GM18517 (cell line): ENCODE measurements around the gene RET.

Experiments used
- ATAC-seq: cut with Tn5 transposase; IDR thresholded peaks from one replicate; pipeline ENCODE4 v1.9.1; 2021; ENCODE audit warnings: mild to moderate bottlenecking, moderate library complexity; ENCODE audit not compliant: unreplicated experiment

RET gene

GRCh38 chr10:43061760-43062159, 15.1 kb upstream of the RET start:
- no peak for ATAC-seq

GRCh38 chr10:43062402-43063160, 14.3 kb upstream of the RET start:
- ATAC-seq = no peak

DNA sequence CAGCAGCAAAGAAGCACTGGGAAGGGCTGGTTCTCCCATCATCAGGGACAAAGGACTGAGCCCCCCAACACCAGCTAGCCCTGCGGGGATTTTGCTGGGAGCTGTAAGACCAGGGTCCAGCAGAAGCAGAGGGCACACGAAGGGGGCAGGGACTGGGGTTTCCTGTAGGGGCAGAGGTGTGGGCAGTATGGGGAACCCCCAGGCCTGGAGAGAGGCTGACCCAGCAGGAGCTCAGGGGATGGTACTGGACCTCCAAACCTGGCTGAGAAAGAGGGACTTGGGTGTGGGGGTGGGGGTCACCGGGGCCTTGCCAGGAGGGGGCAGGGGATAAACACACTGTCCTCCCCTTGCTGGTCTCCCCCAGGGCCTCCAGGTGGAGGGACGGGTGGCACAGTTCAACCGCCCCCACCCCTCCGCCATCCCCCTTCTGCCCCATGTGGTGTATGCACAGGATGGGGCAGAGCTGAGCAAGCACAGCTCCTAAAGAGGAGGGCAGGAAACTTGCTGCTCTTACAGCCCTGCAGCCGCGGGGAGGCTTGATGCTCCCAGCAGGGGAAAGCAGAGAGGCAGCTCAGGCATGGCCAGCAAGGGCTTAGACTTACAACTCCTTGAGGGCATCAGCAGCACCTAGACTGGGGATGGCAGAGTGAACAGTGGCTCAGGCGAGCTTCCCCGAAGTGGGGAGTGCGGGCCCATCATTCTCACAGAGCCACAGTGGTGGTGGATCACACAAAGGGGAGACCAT, 12.4 kb upstream of the RET start:
- no peak for ATAC-seq

- ATAC-seq = no peak
These were observed 11.6 kb upstream of the RET start for GRCh38 chr10:43065234-43065633.

- ATAC-seq = no peak
These were observed 11.1 kb upstream of the RET start for GRCh38 chr10:43065761-43066160.

GRCh38 chr10:43066481-43066880, 10.4 kb upstream of the RET start:
- ATAC-seq = no peak

DNA sequence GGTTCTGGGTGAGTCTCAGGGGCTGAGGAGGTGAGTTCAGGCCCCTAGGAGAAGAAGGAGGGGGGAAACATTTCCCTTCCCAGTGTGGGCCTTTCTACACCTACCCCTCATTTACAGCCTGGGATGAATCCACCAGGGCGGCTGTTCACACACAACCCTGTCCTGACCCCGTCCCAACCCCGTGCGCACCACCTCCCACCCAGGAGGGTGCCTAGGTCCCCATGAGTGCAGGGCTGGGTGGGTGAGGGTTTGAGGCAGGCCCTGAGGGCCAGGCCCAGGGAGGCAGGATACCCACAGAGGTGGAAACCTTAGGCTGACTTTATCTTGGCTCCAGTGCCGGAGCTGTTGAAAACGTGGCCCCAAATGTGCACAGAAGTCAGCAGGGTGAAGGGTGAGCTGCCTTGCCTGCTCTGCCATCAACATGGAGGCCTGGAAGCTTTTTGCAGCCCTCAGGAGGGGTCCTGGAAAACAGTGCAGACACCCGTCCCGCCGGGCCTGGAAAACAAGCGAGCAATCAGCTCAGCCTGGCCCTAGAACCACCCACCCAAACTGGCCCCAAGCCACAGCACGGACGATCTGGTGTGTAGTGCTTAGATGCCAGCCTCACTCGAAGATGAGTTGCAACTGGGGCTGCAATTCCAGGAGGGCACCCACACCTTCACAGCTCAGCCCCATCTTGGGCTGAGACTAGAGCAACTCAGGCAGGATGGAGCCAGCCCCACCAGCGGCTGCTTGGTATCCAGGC, 9.3 kb upstream of the RET start:
- ATAC-seq = no peak

GRCh38 chr10:43068136-43068395, 8.8 kb upstream of the RET start:
- no peak for ATAC-seq

DNA sequence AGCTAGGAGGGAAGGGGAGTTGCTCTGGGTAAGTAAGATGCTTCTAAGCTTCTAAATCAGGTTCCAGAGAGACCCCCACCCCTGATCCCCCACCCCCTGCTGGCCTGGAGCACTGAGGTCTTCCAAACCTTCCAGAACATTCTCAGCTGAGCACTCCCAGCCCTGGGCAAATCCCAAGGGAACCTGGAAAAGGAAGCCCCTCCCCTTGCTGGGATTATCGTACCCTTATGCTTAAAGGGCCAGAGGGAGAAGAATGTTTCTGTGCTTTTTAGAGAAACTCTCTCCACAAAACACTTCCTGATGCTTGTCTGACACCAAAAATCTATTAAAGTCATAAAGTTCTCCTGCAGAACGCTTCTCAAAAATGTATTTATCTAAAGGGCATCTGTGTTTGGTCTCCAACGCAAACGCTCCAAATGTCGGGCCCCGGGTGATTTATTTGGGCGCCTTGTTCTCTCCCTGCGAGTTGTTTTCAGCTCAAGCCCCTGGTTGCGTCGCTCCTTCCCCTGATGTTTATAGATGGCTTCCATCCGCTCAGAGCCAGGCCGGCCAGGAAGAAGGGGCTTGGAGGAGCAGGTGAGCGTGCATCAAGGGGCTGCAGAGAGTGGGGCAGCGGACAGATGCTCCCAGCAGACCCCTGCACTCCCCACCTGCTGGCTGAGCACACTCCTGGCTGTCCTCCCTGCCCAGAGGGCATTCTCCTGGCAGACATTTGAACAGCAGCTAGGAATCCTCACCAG, 8.2 kb upstream of the RET start:
- no peak for ATAC-seq

DNA sequence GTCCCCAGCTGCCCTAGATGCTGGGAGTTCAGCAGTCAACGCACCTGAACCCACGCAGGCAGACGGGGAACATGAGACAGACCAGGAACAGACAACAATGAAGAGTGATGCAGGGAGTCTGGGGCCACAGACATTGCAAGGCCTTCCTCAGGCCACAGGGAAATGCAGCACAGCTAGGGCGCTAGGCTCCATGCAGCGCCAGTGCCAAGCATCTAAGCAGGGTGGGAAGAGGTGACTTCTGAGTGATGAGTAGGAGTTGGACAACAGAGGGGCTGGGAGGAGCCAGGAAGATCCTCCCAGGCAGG, 7.7 kb upstream of the RET start:
- ATAC-seq = no peak

GRCh38 chr10:43069579-43069978, 7.3 kb upstream of the RET start:
- no peak for ATAC-seq

DNA sequence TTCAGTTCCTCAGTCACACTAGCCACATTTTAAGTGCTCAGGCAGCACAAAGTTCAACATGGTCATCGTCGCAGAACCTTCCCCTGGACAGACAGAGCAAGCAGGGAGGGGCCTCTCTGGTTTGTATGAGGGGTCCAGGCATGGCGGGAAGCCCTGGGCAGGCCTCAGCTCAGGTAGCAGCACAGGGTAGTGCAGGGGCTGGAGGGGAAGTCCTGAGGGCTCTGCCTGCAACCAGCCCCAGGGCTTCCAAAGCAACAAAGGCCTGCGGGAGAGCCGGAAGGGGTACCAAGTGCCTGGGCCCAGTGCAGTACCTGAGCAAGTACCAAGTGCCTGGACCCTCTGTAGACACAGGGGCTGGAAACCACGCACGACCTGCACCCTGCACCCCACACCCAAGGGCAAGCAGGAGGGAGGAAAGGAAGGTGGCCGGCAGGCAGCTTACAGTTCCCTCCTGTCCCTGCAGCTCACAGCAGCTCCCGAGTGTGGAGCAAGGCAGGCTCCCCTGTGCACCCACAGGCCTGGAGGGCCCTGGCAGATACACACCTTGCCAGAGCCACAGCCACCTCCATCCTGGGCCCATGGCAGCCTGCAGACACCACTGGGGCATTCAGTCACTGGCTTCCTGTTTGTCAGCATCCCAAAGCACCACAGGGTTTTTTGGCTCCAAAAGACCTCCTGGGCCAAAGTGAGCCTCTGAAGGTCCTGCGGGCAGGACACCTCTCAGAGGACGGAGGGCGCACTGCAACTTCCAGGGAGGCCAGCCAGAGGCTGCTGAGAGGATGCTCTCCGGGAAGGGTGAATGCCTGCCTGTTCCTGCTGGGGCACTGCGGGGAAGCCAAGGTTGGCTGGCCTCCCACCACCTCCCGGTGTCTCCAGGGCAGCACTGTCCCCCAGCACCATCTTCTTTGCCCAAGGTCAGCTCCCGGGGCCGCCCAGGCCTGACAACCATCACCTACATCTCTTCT, 6.5 kb upstream of the RET start:
- ATAC-seq = no peak

GRCh38 chr10:43071865-43072650, 4.8 kb upstream of the RET start:
- ATAC-seq = no peak

DNA sequence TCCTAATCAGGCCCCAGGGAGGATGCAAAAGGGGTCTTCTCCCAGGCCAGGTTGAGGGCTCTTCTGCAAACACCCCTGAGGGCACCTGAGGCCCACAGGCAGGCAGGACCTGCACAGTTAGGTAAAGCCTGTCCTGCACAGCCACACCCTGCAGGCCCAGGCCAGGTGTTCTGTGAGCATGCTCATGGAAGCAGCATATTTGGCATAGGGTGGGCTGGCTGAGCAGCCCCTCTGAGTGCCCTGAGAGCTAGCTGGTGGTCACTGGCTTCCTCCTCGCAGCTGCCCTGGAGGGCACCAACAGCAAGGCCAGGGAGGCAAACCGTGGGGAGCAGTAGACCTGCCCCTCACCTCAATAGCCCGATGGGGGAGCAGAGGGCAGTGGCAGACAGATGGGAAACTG, 3.7 kb upstream of the RET start:
- ATAC-seq = no peak

DNA sequence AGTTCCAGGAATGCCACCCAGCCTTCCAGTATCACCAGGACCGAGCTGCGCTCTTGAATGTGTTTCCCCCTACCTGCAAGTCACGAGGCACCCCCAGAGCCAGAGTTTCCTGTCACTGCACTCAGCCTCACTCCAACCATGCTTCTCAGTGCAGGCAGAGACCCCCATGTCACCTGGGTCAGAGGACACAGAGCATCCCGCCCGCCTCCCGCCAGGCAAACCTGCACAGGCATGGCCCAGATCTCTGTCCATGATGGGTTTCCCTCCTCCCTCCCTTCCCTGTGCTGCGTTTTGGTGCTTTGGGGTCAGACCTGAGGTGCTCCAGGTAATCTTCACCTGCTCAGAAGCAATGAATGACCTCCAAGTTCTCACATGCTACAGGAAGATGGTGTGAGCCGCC, 3.1 kb upstream of the RET start:
- no peak for ATAC-seq

GRCh38 chr10:43074409-43074808, 2.5 kb upstream of the RET start:
- ATAC-seq = no peak

GRCh38 chr10:43074827-43075611, 1.9 kb upstream of the RET start:
- no peak for ATAC-seq

GRCh38 chr10:43075612-43076003, 1.3 kb upstream of the RET start:
- ATAC-seq = no peak

GRCh38 chr10:43076311-43076875, 476 bp upstream of the RET start:
- no peak for ATAC-seq
